ENCODE results near the gene PARP1.

DNA sequence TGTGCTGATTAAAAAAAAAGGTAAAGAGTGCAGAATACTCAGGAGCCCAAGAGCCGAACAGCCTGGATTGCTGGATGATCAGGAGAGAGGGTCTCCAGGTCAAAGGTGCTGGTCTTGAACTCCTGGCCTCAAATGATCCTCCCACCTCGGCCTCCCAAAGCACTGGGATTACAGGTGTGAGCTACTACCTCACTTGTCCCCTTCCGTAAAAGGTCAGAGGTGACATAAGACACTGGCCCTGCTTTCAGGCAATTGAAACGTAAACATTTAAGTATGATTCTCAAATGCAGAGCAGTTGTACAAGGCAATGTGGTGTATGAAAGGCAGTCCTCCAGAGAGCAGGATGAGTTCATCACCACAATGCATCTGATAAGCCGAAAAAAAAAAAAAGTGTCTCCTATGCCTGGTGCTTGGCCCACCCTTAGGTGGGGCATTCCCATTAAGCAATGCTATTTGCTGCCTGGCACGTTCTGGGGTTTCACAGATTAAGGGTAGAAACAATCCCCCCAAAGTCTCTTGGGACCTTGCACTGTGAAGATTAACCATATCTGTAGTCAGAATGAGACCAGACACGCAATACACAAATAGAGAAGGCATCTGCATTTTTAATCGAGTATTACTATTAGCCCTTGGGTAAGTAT lies 47.7 kb downstream of the PARP1 start:
- no peak for TF ChIP-seq CTCF (IDR thresholded peaks at IDR 0.05)
- no peak for TF ChIP-seq EP300 (IDR thresholded peaks at IDR 0.05)
